ENCODE results near the gene FAM78A.

GRCh38 chr9:131220485-131220884, 55.8 kb downstream of the FAM78A start:
- TF ChIP-seq CTCF (IDR thresholded peaks at IDR 0.05): no peak
- TF ChIP-seq POLR2AphosphoS5 (IDR thresholded peaks at IDR 0.05): no peak
- no peak for TF ChIP-seq EP300 (IDR thresholded peaks at IDR 0.05)
- TF ChIP-seq POLR2A (IDR thresholded peaks at IDR 0.05): no peak
